GM23248 (cell line): ENCODE data around the gene STIL.
A peak's percentile ranks its signal among the peaks of the same experiment; 100 is the strongest.

ENCODE experiments used
- EZH2 ChIP-seq: fragments of 200-600 bp; sonication (generic); IDR thresholded peaks from 2 replicates; pipeline ENCODE4 v1.6.1; 2018; ENCODE audit warnings: antibody characterized with exemption, mild to moderate bottlenecking; ENCODE audit not compliant: insufficient read depth, poor library complexity, severe bottlenecking
- EZH2phosphoT487 ChIP-seq: fragments of 200-600 bp; sonication (generic); IDR thresholded peaks from 2 replicates; pipeline ENCODE4 v1.6.1; 2018; ENCODE audit warnings: antibody characterized with exemption, moderate library complexity, mild to moderate bottlenecking, low read depth; ENCODE audit not compliant: insufficient read depth

- TF ChIP-seq EZH2 (peak; percentile 67), EZH2phosphoT487 (no peak)
Measured at GRCh38 chr1:47232187-47232874, 81.6 kb downstream of the STIL start, which contains the start of gene TAL1.
